Uterus (tissue), 2 donors: ENCODE measurements around the gene IGSF11.

Experiments used
- POLR2A ChIP-seq, 2 donors: fragments of 450-650 bp; IDR thresholded peaks; one replicate each; pipeline ENCODE4 v1.6.1; 2016; ENCODE audit warnings: antibody characterized with exemption in 2 of 2, mild to moderate bottlenecking in 1 of 2, moderate library complexity in 1 of 2
- TF ChIP-seq, protein P1 (sequence below), 4 experiments: fragments of 200-600 bp in 2 of 4; fragments of 450-650 bp in 2 of 4; sonication (generic) in 2 of 4; IDR thresholded peaks; one replicate each; pipeline ENCODE4 v1.5.1; 2016 to 2019; ENCODE audit warnings: antibody characterized with exemption in 4 of 4, mild to moderate bottlenecking in 2 of 4, moderate library complexity in 1 of 4

DNA sequence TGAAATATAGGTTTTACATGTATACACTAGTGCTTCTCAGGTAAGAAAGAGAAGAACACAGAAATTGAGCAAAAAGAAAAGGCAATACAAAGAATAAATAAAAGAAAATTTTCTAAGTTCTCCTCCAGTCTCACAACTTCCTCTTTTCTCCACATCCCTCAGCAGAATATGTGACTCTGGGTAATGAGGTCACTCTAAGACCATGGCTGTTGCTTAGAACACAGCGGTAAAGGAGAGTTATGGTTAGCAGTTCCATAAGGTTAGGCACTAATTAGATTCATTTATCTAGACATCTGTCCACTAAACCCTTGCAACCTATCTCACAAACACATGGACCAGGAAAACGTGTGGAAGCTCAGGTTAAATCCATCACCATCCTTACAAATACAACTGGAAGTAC, 47.9 kb downstream of the IGSF11 start:
- TF ChIP-seq, protein P1, sequence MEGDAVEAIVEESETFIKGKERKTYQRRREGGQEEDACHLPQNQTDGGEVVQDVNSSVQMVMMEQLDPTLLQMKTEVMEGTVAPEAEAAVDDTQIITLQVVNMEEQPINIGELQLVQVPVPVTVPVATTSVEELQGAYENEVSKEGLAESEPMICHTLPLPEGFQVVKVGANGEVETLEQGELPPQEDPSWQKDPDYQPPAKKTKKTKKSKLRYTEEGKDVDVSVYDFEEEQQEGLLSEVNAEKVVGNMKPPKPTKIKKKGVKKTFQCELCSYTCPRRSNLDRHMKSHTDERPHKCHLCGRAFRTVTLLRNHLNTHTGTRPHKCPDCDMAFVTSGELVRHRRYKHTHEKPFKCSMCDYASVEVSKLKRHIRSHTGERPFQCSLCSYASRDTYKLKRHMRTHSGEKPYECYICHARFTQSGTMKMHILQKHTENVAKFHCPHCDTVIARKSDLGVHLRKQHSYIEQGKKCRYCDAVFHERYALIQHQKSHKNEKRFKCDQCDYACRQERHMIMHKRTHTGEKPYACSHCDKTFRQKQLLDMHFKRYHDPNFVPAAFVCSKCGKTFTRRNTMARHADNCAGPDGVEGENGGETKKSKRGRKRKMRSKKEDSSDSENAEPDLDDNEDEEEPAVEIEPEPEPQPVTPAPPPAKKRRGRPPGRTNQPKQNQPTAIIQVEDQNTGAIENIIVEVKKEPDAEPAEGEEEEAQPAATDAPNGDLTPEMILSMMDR (IDR thresholded peaks at IDR 0.05), result no peak
- TF ChIP-seq POLR2A (IDR thresholded peaks at IDR 0.05), result no peak
